Measurements from ENCODE around the gene KCNQ1OT1. TPM values are rescaled to one million over a fixed set of nuclear protein-coding genes. Genes with fewer than 3 reads are reported as not detected.

KCNQ1OT1 gene
- total RNA-seq, 4 donors from 2014 or later: 1.8 to 6.8 (median 3.9) TPM

DNA sequence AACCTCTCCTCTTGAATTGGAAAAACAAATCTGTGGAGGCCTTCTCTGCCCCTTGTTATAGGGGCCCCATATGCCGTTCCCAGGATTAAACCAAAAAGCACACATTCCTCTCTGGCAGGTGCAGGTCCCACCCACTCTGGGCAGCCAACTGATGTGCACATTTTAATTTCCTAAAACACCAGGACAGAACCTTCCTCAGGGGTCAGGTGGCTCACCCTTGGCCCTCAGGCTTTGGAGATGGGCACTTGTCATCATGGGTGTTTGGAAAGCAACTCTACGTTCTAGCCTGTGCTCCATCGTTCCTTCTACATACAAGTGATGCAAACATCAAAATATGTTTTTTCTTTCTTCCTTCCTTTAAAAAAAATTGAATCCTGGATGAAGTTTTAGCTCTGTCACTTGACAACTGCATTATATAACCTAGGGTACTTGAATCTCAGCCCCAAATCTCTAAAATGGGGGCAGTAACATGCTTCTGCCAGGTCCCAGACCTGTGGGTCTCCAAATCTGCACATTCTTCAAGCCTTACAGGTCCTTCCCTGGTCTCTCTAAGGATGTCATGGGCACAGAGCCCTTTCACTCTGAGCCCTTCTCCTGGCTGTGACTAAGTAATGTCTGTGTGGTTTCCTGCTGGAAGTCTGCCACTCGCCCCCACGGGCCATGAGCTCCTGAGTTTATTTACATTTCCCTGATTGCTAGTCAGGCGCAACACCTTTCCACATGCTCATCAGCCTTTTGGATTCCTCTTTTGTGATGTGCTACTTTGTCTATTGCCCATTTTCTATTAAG is 43.8 kb downstream of the KCNQ1OT1 start:
- TF ChIP-seq CTCF (IDR thresholded peaks at IDR 0.05; ENCODE audit: low read depth): no peak

GRCh38 chr11:2655016-2655719 is 44.6 kb downstream of the KCNQ1OT1 start:
- TF ChIP-seq CTCF (IDR thresholded peaks at IDR 0.05; ENCODE audit: low read depth): no peak

DNA sequence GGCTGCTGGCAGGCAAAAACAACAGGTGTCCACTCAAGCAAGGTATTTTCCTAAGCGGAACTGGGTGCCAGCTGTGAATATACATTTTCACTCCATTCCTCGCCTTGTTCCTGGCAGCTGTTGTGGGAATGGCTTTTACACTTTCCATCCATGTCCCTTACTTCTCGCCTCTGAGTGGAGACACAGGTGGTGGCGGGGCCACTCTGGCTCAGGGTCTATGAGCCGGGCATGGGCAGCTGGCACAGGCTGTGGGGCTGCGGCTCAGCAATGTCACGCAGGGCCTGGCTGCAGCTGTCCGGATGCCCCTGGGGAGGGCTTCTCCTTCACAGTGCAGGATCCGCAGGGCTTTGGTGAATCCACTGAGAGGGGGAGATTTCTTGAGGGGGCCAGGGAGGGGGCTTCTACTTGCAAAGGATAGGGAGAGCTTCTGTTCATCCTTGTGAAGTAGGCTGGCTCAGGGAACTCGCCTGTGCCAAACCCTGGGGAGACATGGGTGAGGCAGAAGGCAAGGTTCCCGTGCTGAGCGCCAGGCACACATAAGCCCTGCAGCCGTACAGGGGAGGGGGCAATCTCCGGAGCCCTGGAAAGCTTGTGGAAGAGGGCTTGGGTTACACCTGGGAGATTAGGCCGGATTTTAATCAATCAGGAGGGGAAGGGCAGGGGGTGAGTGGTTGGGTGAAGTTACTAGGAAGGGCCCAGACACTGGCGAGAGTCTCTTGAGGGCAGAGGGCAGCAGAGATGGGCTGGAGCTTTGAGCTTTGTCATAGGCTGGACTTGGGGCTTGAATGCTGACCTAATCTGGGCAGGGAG is 45.7 kb downstream of the KCNQ1OT1 start:
- no peak for TF ChIP-seq CTCF (IDR thresholded peaks at IDR 0.05; ENCODE audit: low read depth)

GRCh38 chr11:2653198-2653551 is 46.6 kb downstream of the KCNQ1OT1 start:
- no peak for TF ChIP-seq CTCF (IDR thresholded peaks at IDR 0.05; ENCODE audit: low read depth)

- no peak for TF ChIP-seq CTCF (IDR thresholded peaks at IDR 0.05; ENCODE audit: low read depth)
Measured at GRCh38 chr11:2652333-2653197, 47.2 kb downstream of the KCNQ1OT1 start.

DNA sequence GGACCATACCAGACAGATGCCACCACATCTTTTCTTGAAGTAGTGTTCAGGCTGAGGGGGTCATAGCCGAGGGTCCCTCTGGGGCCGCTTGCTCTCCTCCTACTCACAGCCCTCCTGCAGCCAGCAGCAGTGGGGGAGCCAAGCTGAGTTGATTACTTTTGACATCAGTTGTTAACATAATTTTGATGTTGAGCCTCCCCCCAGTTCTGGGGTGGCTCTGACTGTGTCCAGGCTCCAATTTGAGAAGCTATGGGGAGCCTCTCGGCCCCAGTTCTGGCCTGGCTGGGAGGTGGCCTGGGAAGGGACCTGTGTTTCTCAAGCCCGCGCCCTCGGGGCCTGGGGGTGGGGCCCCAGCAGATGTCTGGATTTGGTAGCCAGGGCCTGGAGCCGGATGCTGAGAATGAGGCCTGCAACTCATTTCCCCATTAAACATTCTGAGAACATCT is 47.9 kb downstream of the KCNQ1OT1 start:
- TF ChIP-seq CTCF (IDR thresholded peaks at IDR 0.05; ENCODE audit: low read depth): no peak
